NCI-H2081 treated with DMSO at 0.1 percent for 48 hours (cell line): ENCODE results near the gene RASGRP1.

Experiments
- DNase-seq: peaks from one replicate; lab custom pipeline; 2025; lab: John Stamatoyannopoulos, UW

Gene RASGRP1

DNA sequence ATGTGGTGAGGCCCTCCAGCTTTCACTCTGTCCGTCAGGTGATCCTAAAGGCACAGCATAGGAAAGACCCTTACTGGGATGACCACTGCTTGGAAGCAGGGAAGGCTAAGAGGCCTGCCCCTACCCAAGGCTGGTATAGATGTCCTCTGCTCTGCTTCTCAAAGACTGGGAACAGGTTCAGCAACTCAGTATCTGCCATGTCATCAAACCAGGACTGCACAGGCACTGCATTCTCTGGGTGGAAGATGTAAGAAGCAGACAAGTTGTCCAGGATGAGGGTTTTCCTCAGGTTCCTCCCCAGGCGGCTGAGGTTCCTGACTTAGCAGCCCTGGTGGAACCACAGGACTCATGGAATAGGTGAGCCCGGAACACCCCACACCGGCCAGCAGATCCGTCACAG, 106.0 kb downstream of the RASGRP1 start:
- no peak for DNase-seq

DNA sequence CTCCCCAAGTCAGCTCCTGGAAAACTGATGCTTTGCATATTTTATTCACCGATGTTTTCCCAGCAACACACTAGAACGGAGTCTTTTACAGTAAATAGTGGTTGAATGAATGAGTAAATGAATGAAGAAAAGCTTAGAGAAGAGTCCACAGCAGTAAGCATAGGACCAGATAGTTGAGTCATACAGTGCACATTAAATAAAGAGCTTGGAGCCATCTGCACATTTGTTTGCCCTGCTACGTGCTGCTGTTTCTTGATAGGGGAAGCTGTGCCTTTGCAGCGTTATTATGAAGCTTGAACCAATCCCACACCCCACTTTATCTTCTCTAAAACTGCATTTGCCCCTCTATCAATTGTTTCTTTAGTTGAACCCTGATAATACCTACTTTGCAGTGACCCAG, 109.5 kb downstream of the RASGRP1 start:
- DNase-seq: no peak

DNA sequence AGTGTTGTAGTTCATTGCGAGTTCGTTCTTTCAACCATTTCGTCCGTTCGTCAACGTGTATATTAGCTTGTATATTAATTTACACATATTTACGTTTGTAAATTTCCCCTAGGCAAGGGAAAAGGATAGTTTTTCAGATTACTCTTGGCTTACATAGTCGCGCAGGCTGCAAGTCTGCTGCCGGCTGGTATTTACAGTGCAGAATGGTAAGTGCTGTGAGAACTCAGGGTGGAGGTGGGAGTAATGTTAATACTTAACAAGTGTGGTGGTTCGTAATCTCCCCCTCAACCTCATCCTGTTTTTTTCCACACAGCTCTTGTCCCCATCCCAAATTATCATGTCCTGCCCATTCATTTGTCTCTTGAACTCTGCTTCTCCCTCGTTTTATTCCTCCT, 109.9 kb downstream of the RASGRP1 start:
- no peak for DNase-seq

DNA sequence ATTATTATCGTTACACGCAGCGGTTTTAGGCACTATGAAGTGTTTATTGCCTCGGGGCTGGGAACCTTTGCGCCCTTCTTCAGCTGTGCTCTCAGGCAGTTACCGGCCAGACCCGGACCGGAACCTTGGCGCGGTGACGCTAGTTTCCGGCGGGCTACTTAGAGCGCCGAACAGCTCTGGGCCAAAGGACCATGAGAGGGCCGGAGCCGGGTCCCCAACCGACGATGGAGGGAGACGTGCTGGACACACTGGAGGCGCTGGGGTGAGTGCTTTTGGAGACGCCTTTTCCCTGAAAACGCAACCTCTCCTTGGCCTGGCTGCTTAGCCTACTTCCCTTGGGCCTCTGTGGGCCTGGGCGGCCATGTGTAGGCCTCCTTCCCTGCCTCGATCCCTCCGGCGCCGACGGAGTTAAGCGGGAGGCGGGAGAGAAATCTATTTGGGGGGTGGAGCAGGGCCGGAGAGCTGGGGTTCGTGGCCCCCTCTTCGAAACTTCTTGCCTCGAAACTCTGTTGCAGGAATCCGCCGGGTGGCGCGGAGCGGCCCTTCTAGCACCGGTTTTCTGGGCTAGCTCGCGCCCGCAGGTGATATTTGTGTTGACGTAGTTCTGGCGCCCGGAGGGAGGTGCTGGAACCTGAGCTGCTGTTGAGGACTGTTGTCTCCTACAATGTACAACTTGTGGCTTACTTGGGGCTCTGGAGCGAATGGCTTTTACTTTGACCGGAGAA, 110.5 kb downstream of the RASGRP1 start, which contains the start of gene FAM98B:
Gene FAM98B (plus strand): TSS at position 157 of the 725 bp plus-strand sequence. CDS start 35 bp downstream, at position 192.
- DNase-seq: peak; percentile 29

DNA sequence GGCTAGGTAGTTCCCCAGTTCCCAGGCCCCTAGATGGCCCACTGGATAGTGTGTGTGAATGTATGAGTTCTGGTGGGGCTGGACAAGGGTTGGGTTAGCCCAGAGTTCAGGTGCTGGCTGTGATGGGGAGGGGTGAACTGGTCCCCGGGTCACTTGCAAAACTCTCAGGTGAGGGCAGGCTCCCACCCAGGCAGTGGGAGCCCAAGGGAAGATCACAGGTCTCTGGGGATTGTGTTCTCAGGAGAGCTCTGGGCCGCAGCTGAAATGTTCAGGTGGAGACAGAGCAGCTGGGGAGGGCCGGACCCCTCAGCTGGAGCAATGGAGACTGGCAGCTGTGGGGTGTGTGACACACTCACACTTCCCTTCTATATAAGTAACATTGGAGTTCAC, 123.5 kb downstream of the RASGRP1 start:
- no peak for DNase-seq

DNA sequence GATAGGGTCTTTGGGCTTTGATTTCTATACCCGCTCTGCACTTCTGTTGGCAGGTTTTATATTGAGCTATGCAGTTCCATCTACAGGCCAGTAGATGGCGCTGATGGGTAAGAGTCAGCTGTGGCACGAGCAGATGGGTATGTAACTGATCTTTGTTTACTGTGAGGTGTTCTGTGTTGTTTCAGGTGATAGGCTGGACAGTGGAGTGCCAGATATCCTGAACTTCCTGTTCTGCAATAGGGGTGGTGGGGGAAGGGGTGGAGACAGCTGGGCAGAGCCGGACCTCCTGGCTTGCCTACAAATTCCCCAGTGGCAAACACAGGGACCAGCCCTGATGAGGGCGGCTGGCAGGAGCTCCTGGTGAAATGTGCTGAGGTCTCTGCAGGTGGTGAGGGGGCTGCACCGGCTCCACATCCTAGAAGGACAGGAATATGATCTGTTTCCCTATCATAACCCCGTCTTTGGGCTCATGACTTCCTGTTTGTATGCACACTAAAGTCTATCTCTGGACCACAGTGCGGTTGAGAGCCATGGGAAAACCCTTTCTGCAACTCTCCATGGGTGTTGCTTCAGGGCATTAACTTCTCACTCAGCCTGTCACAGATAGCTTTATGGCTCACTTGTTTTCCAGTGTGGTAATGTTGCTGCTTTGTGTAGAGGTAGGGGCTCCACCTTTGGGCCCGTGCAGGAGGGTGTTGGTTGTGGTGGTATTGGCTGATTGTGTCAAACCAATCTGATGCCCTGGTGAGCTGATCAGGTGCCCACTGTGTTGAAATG, 124.1 kb downstream of the RASGRP1 start:
- DNase-seq: peak; percentile 64
